Kidney epithelial cell (primary cell): ENCODE measurements around the gene SMAD3. TPM values are rescaled to one million over a fixed set of nuclear protein-coding genes. Genes with fewer than 3 reads are reported as not detected.

Experiments
- DNase-seq: peaks from one replicate; pipeline ENCODE4 v3.0.0-alpha.2; 2010; ENCODE audit warnings: low read depth
- H3K27me3 ChIP-seq: 2 replicates; pipeline ENCODE4 v1.6.0; 2011; ENCODE audit warnings: low read length; ENCODE audit not compliant: control insufficient read depth, insufficient read depth
- H3K36me3 ChIP-seq: 2 replicates; pipeline ENCODE4 v1.5.1; 2011; ENCODE audit warnings: low read length; ENCODE audit not compliant: control insufficient read depth, insufficient read depth
- H3K4me3 ChIP-seq: 2 replicates; pipeline ENCODE4 v1.5.1; 2011; ENCODE audit warnings: low read depth, mild to moderate bottlenecking, control low read depth, low read length
- total RNA-seq: library from RNA; depleted of rRNA; stranded (reverse); fragments of >200 nt; gene quantifications from 2 replicates; pipeline ENCODE4 v1.2.3, GENCODE V29; 2015
- TF ChIP-seq, protein P1 (sequence below): IDR thresholded peaks from 2 replicates; pipeline ENCODE4 v1.5.1; 2011; ENCODE audit warnings: mild to moderate bottlenecking, moderate library complexity, low read length, control low read depth, inconsistent platforms; ENCODE audit not compliant: insufficient read depth, poor library complexity, severe bottlenecking

The SMAD3 gene
- total RNA-seq, 1 donor from 2014 or later = 34.8 TPM

DNA sequence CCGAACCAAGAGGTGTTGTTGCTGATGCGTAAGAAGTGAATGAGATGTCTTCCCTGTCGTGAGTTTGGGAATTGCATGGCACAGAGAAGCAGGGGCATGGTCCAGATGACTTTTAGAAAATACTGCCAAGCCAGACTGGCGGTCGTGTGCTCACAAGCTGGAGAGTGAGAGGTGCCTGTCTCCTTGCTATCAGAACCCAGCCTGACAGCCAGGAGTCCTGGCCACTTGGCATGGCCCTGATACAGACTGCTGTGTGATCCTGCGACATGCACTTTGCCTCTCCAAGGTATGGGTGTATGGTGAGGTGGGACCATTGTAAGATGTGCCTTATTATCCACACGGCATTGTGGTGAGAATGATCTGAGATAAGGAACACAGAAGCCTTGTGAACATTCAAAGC lies 93.0 kb downstream of the SMAD3 start:
- TF ChIP-seq, protein P1, sequence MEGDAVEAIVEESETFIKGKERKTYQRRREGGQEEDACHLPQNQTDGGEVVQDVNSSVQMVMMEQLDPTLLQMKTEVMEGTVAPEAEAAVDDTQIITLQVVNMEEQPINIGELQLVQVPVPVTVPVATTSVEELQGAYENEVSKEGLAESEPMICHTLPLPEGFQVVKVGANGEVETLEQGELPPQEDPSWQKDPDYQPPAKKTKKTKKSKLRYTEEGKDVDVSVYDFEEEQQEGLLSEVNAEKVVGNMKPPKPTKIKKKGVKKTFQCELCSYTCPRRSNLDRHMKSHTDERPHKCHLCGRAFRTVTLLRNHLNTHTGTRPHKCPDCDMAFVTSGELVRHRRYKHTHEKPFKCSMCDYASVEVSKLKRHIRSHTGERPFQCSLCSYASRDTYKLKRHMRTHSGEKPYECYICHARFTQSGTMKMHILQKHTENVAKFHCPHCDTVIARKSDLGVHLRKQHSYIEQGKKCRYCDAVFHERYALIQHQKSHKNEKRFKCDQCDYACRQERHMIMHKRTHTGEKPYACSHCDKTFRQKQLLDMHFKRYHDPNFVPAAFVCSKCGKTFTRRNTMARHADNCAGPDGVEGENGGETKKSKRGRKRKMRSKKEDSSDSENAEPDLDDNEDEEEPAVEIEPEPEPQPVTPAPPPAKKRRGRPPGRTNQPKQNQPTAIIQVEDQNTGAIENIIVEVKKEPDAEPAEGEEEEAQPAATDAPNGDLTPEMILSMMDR = no peak
- DNase-seq = no peak
- Histone ChIP-seq H3K36me3 (no peaks in the 10 kb centered on the region), H3K27me3 (no peaks in the 10 kb centered on the region), H3K4me3 (no peak overlapping the region)

GRCh38 chr15:67161412-67161811 lies 96.0 kb downstream of the SMAD3 start:
- Histone ChIP-seq H3K27me3 (no peaks in the 10 kb centered on the region), H3K4me3 (no peak overlapping the region), H3K36me3 (no peaks in the 10 kb centered on the region)
- TF ChIP-seq, protein P1 = no peak
- no peak for DNase-seq

- TF ChIP-seq, protein P1 = no peak
- no peak for DNase-seq
- no peaks in the 10 kb centered on the region for H3K36me3 ChIP-seq
- H3K4me3 ChIP-seq = no peak overlapping the region
- no peaks in the 10 kb centered on the region for H3K27me3 ChIP-seq
Measured at GRCh38 chr15:67161881-67162280, 96.5 kb downstream of the SMAD3 start.

GRCh38 chr15:67163180-67163579 lies 97.8 kb downstream of the SMAD3 start:
- no peak overlapping the region for H3K4me3 ChIP-seq
- TF ChIP-seq, protein P1 = no peak
- no peaks in the 10 kb centered on the region for H3K27me3 ChIP-seq
- H3K36me3 ChIP-seq = no peaks in the 10 kb centered on the region
- no peak for DNase-seq

GRCh38 chr15:67164401-67164791 lies 99.0 kb downstream of the SMAD3 start:
- no peaks in the 10 kb centered on the region for H3K27me3 ChIP-seq
- no peaks in the 10 kb centered on the region for H3K36me3 ChIP-seq
- H3K4me3 ChIP-seq = no peak overlapping the region
- DNase-seq = no peak
- TF ChIP-seq, protein P1 = no peak

DNA sequence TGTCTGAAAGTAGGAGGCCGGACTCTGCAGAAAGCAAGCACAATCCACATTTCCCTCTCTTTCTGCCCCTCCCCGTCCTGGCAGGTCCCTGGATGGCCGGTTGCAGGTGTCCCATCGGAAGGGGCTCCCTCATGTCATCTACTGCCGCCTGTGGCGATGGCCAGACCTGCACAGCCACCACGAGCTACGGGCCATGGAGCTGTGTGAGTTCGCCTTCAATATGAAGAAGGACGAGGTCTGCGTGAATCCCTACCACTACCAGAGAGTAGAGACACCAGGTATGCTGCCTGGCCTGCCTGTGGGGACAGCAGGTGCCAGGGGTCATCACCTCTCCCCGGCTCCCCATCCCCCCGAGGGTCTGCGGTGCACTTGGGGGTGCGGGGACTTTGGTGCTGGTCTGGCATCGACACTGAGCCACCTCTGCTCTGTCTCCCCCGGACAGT lies 99.4 kb downstream of the SMAD3 start:
- Histone ChIP-seq H3K4me3 (no peak overlapping the region), H3K27me3 (no peaks in the 10 kb centered on the region), H3K36me3 (no peaks in the 10 kb centered on the region)
- no peak for DNase-seq
- TF ChIP-seq, protein P1 = no peak
